HG03108 (cell line): Measurements from ENCODE around the gene EPHA4.

Experiments
- ATAC-seq: cut with Tn5 transposase; IDR thresholded peaks from one replicate; pipeline ENCODE4 v1.9.1; 2021; ENCODE audit warnings: moderate library complexity; ENCODE audit not compliant: unreplicated experiment

The EPHA4 gene

DNA sequence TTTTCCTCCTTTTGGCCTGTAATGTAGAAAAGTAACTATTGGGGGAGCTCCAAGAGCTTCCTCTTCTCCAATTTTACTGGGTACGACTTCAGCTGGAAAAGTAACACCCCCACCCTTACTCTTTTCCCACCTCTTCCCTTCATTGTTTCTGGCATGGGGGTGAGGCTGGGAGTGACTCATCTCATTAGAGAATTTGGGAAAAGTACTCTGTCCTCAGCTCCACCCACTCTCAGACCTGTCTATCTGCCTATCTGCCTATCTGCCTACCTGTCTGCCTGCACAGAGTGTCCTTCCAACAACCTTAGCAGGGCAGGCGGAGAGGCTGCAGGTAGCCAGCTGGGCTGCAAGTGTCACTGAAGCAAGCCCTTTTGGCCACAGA, 93.6 kb downstream of the EPHA4 start:
- no peak for ATAC-seq

DNA sequence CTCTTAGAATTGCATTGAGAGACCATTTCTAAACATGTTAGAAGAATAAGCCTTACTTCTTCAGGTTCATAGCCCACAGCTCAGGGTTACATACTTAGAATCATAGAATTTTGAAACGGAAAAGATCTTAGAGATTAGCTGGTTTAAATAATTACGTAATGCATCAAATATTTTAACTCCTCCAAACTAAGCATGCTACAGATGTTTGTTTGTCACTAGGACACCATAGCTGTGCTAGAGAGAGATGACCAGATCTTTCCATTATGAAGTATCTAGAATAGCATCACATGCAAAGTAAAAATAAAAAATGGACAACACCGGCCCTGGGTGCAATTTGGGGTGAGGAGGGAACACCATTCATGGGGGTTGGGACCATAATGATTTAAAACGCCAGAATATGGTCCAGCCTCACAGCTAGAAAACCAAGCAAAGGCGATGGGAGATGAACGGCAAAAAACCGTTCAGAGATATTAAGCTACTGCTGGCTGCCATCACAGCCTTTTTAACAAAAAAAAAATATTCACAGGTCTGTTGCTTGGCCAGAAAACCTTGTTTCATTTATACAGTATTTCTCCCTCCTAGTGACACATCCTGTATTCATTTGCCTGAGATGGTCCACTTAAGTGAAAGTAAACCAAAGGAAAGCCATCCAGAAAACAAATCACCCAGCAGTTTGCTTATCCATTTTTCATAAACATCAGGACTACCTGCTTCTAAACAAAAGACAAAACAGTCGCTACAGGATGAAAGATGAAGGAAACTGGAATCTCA, 94.2 kb downstream of the EPHA4 start:
- no peak for ATAC-seq

DNA sequence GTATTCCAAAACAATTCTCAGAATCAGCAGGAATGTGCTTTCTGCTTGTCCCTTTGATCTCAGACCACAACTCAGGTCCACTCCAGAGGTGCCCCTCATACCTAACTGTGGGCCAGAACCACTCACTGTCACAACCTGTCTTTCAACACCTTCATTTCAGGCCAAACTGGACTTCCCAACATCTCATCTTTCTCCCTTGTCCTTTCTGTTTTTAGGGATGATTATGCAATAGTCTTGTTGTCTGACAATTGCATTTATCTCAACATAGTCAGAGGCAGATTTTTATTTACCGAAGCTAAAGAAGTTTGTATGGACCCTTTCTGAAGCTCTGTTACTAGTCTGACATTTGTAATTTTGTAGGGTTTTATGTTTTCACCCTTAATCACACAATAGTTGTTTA, 95.9 kb downstream of the EPHA4 start:
- no peak for ATAC-seq

DNA sequence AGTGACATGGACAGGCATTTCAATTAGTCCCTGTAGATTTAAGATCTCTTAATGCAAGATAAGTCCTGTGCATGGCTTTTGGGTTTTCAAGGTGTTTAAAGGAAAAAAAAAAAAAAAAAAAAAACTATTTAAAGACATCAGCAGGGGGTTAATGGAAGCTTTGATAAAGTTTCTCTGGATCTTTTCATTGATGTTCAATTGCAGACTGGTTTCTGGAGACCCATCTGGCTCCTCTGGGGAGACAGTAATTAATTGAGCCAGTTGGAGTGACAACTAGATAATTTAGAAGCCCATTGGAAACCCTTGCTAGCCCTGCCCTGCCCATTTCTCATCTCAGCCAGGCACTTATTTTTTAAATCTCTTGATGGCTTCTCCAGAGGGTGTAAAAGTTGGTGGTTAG, 98.7 kb downstream of the EPHA4 start:
- no peak for ATAC-seq

DNA sequence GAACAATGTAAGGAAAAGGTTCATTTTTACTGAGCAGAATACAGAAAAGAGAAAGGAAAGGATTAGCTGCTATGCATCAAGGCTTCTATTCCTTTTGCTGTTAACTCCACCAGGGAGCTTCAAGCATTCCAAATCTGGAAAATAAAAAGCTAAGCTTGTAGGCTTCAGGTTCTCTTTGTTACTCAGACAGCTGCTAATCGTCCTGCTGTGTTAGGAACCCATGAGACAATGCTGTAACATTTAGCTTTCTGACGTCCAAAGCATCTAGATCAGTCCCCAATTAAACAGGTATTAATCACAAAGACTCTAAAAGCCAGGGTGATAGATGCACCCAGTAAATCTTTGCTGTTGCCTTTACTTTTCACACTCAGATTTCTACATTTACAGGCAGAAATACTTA, 103.8 kb downstream of the EPHA4 start:
- no peak for ATAC-seq

DNA sequence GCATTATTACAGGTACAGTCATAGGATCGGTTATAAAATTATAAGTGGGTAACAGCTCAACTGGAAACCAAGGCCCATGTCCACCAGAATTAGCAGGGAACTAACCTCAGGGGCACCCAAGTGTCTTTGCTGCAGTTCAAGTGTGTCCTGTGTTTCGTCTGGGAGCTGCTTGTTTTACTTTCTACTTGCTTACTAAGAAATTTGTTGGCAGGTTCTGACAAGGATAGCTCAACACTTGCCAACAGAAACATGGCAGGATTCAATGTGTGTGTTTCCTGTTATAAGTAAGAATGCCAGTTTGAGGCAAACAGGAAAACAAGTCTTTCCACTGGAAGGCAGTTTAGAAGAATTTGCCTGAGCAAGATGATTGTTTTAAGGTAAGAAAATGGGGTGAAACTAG, 104.5 kb downstream of the EPHA4 start:
- no peak for ATAC-seq

DNA sequence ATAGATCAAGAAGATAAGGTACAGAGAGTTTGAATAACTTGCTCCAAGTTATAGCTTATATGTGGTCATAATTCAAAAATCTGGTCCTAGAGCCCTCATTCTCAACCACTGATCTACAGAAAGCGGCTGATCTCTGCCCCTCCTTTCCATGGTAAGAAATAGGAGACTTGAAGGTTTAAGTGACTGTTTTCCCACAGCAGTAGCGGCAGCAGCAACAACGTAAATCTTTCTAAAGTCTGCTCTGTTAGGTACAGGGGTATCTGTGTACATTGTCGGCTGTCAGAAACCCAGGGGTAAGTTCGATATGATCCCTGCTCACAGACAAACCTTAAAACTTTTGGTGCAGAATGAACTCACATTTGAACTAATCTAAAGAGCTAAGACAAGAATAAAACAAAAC, 105.4 kb downstream of the EPHA4 start:
- no peak for ATAC-seq

DNA sequence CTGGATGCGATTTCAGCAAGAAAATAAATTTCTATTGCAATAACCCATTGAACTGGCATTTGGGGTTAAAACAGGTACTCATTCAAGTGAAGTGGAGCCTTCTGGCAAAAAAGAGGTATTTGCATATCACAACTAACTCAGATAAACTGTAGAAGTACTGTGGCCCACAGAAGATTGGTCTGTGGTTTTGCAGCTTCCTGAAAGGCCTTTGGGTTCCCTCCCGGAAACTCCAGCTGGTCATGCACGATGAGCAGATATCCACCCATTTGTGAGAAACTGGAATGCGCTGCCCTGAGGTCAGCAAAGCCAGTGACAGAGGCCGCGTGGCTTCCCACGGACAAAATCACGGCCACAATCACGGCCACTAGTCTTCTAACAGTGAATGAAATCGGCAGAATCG, 106.3 kb downstream of the EPHA4 start:
- peak; percentile 84 for ATAC-seq

DNA sequence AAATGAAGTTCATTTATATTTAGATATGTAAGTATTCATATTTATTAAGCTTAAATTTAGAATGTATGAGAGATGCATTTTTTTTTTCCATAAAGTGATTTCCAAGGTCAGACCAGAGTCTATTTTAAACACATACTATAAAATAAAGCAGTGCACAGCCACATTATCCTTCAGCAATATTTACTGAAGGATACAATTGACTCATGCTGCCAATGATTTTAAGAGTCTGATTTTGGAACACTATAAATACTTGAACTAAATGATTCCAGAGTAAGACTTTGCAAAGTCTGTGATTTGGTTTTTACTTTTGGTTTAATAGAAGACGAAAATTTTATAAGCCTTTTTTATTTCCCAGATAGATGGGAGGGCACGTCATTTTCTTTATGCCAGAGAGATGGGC, 107.1 kb downstream of the EPHA4 start:
- ATAC-seq: no peak

DNA sequence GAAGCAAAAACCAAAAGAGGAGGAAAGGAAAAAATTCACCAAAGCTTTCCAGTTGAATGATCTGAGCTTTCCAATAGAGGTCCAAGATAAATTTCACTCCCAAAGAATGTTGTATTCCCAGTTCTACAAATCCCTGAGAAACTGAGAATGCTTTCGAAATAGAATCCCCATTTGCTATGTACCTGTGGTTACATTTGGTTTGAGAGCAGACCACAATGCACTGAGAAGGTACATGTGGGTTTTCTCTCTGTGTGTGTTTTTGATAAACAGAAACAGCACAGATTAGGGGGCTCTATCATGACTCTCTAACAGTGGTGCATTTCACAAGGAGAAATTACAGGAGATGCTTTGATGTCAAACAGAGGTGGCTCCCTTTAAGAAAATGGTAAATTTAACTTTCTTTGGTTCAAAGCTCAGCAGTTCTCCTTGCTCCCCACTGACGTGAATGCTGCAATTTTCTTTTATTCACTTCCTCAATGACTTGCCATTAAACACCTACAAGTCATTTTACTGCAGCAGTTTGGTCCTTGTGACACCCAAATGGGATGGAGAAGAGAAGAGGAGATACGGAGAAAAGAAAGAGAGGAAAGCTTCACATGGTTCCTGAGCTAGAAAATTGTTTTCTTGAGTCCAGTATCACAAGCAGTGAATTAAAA, 108.7 kb downstream of the EPHA4 start:
- ATAC-seq: no peak

DNA sequence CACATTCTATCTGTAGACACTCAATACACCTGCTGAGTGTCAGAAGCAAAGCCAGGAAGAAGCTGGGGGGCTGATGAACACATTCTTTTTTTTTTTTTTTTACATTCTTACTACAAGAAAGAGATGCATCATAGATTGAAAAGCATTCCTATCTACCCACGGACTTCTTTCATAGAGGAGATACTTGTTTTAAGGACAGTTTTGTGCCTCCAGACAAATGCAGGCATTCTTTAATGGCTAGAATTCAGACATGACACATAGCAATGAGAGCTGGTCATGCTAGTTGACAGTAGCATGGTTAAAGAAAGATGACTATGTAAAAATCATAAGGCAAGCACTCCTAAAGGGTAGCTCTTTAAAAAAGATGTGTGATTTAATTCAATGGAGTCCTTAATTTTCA, 110.2 kb downstream of the EPHA4 start:
- ATAC-seq: no peak

DNA sequence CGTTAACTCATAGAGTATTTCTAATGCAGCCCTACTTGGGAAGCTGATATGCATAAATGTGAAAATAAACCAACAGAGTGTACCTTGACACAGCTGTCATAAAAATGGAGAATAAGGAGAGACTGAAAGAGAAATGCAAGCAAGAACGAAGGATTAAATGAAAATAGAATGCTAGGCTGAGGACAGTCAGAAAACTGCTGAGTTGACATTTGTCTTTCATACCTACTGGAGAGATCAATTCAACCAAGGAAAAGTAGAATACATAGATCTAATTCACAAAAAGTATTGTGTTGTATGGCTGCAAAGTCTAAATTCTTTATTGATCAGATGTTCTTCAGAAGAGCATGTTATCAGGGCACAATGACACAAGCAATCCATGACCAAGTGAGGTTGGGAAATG, 112.0 kb downstream of the EPHA4 start:
- no peak for ATAC-seq

DNA sequence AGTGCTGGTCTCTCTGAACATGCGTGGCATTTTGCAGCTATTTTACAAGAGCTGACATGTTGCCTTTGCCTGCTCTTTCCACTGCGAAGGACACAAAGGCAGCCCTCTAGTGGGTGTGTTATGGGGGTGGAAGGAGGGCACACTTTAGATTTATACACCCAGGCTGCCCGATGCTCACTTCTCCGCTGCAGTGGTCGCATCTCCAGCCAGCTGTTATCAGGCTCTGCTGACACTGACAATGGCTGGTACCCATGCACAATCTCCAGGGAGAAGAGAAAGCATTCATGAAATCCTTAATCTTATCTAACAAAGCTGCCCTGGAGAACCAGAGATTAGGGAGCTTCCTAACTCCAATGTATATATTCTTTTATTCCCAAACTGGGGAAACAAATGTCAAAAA, 113.5 kb downstream of the EPHA4 start:
- no peak for ATAC-seq

DNA sequence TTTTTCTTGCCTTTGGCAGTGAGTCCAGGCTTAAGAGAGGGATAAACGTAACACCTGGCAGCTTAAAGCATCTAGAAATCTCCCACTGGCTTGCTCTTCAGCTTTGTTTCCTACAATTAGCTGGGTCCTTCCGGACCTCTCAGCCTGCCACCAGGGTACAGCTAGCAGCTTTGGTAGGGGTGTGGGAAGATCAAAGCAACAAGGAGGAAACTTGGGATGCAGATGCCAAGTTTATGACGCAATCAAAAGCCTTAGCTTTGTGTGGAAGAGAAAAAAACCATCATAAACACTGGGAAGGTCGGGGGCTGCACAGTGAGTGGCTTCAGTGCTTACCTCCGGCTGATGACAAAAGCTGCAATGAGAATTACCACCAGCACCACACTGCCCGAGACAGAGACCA, 116.9 kb downstream of the EPHA4 start:
- ATAC-seq: no peak

DNA sequence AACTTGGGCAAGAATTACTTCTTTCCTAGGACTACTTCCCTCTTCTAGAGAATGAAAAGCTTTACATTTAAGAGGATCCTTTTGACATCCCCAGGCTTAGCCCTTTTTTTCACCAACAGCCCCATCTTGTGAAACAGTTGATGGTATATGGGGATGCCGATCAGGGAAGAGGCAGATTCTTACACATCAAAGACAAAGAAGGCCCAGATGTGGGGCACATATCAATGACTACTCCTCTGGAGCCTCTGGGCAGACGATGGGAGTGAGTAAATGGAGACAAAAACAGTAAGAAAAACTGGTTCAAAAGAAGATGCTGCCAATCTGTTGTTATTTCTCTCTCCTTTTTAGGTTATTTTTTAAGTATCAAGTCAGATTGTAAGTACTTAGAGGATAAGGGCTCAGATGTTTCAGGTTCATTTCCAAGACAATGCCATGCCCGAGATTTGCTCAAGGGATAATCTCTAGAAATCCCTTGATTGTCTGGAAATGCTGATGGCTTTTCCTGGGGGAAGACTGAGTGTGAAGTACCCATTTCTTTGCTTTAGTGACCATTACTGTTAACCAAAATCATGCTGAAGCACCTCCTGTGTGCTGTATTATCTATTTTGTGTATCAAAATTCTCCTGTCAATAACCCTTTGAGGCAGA, 117.5 kb downstream of the EPHA4 start:
- ATAC-seq: no peak

DNA sequence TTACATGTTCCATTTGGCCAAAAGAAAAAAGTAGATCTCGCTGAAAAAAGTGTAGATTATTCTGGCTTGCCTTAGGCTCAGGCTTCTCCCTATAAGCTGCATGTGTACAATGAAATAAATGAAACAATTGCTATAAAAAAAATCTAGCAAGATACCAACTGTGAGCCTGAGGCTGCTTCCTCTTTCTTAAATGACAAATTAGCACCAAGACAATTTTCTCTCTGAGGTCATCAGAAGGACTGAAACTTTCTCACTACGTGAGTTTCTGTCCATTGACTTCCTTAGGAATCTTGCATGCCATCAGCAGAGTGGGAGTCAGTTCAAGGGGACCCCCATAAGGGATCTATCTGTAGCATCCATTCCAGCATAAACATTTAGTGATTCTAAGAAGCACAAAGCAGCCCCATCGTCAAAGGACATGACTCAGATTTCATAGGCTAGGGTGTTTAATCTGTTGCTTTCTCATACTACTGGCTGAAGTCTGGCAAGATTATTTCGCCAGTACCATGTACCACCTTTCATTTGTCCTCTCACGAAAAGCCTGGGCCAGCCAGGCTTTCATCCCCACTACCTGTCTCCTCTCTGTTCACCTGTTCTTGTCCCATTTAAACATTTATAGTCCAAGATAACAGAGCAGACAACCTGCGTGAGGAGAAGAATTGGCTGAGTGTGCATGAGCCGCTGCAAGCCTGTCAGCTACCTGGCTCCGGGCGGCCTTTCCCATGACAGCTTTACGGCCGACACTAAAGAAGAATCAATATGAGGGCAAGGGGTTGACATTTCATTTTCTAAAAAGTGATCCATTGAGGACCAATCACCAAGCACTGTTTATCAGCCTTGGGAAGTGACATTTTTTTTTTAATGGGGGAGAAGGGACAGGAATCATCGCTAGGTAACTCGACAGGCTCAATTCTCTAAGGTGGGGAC, 120.0 kb downstream of the EPHA4 start:
- ATAC-seq: no peak

DNA sequence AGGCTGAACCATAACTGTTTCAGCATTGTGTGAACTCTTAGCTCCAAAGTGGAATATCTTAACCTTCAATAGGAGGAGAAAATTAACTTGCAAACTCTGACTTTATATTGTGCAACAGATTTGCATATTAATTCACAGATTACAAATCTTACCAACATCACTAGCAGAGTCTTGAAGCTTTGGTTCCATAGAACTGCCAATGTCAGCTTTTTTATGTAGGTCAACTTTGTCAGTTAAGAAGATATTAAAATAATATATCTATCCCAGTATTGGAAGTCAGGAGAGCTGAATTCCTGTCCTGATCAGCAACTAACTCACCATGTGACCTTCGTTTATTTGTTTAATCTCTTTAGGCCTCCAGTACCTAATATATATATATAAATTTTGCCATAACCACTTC, 121.8 kb downstream of the EPHA4 start:
- no peak for ATAC-seq

DNA sequence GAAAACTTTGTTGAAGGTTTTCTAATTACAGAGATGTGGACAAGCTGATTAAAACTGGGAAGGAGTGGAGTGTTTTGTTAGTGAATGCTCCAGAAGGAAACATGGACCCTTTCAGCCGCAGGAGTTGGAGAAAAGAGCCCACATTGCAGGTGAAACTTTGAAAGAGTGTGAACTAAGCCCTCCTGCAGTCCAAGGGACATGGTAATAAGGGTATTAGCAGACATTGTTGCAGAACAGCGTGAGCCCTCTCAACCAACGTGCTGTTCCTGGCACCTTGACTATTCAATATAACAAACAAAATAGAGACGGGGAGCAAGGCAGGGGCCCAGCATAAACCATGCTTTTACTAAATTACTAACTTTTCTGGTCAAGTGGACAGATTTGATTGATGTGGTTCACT, 122.7 kb downstream of the EPHA4 start:
- ATAC-seq: no peak

DNA sequence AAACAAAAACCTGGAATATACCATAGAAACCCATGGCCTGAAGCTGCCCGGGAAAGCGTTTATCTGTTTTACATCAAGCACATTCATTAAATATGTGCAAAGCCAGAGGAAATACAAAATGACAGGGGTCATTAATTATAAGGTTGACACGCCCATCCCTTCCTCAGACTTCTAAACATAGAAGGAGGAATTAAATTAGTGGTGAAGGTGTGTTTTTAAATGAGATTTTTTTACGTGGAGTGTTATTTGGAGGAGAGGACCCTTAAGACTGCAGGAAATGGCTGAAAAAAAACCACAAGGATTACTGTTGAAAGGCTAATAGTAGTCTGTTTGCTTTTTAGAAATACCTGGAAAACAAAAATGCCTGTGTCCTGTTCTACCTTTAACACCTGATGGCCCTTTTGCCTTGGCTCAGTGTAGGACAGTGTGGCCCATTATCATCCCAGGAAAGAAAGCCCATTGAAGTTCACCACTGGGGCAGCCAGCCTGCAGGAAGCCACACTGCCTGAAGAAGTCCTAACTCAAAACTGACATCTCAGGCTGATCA, 123.2 kb downstream of the EPHA4 start:
- no peak for ATAC-seq

DNA sequence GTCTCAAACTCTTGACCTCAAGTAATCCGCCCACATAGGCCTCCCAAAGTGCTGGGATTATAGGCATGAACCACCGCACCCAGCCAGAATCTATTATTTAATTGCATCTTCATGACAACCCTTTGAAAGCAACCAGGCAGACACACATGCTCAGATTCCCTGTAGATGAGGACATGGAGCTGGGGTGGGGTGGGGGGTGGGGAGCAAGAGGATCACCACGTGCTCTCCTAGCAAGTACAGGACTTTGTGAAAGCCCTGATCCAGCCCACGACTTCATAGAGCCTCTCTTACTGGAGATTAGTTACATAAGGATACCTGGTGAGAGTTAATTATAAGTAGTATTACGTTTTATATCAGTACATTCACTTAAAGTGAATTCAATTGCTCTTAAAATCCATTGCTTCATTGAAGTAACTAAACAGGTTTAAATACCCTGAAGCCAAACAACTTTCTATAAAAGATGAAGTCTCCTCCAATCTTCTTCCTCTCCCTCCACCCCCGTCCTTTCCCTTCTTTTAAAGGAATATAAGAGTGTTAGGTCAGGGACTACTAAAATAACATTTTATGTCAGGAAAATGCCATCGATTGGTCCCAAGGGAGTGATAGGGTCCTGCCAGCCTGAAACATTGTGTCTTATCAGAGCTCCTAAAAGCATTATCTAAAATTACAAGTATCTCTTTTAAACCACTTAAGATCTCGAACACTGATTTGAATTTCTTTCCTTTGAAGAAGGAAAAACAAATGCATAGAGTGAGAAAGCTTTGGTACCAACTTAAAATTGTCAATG, 123.9 kb downstream of the EPHA4 start:
- ATAC-seq: no peak
